Measurements from ENCODE around the gene GREM2.

Gene GREM2

GRCh38 chr1:240526312-240526711 is 85.6 kb downstream of the GREM2 start:
- H3K4me3 ChIP-seq (ENCODE audit: low read depth, low read length): no peak overlapping the region
- no peak for DNase-seq (ENCODE audit: low read depth, low spot score)
- TF ChIP-seq CTCF (IDR thresholded peaks at IDR 0.05; ENCODE audit: low read depth, low read length): no peak
- in situ Hi-C loops (cut with HindIII; ENCODE audit: low sequenced_read_pairs): no loop called here

- TF ChIP-seq CTCF (IDR thresholded peaks at IDR 0.05; ENCODE audit: low read depth, low read length): no peak
- no peak overlapping the region for H3K4me3 ChIP-seq (ENCODE audit: low read depth, low read length)
- in situ Hi-C loops (cut with HindIII; ENCODE audit: low sequenced_read_pairs): no loop called here
- no peak for DNase-seq (ENCODE audit: low read depth, low spot score)
Observed at GRCh38 chr1:240524356-240525069, 87.4 kb downstream of the GREM2 start.

GRCh38 chr1:240522122-240522822 is 89.7 kb downstream of the GREM2 start:
- H3K4me3 ChIP-seq (ENCODE audit: low read depth, low read length): no peak overlapping the region
- no peak for TF ChIP-seq CTCF (IDR thresholded peaks at IDR 0.05; ENCODE audit: low read depth, low read length)
- DNase-seq (ENCODE audit: low read depth, low spot score): no peak
- in situ Hi-C loops (cut with HindIII; ENCODE audit: low sequenced_read_pairs): no loop called here

- H3K4me3 ChIP-seq (ENCODE audit: low read depth, low read length): no peak overlapping the region
- no peak for DNase-seq (ENCODE audit: low read depth, low spot score)
- in situ Hi-C loops (cut with HindIII; ENCODE audit: low sequenced_read_pairs): no loop called here
- no peak for TF ChIP-seq CTCF (IDR thresholded peaks at IDR 0.05; ENCODE audit: low read depth, low read length)
Observed at GRCh38 chr1:240517891-240518290, 94.1 kb downstream of the GREM2 start.

- no peak overlapping the region for H3K4me3 ChIP-seq (ENCODE audit: low read depth, low read length)
- in situ Hi-C loops (cut with HindIII; ENCODE audit: low sequenced_read_pairs): no loop called here
- peak; percentile 30 for DNase-seq (ENCODE audit: low read depth, low spot score)
- TF ChIP-seq CTCF (IDR thresholded peaks at IDR 0.05; ENCODE audit: low read depth, low read length): no peak
Observed at GRCh38 chr1:240516069-240516468, 95.9 kb downstream of the GREM2 start.

- in situ Hi-C loops (cut with HindIII; ENCODE audit: low sequenced_read_pairs): no loop called here
- H3K4me3 ChIP-seq (ENCODE audit: low read depth, low read length): no peak overlapping the region
- TF ChIP-seq CTCF (IDR thresholded peaks at IDR 0.05; ENCODE audit: low read depth, low read length): no peak
- DNase-seq (ENCODE audit: low read depth, low spot score): peak; percentile 90
Observed at GRCh38 chr1:240515505-240515904, 96.5 kb downstream of the GREM2 start.

Data from astrocyte of the spinal cord (primary cell).